Mesendoderm (in vitro differentiated cells): Measurements from ENCODE around the gene CYP27C1.

ENCODE experiments used
- DNase-seq: peaks from one replicate; pipeline ENCODE4 v3.0.0; 2013
- H2AK5ac ChIP-seq: 2 replicates; pipeline ENCODE4 v1.6.1; 2013; ENCODE audit warnings: low read length, inconsistent platforms
- H2BK120ac ChIP-seq: 2 replicates; pipeline ENCODE4 v1.6.1; 2013; ENCODE audit warnings: low read depth, mild to moderate bottlenecking, low read length, moderate library complexity, mixed read lengths
- H2BK15ac ChIP-seq: replicated peaks from 2 replicates; pipeline ENCODE4 v1.6.1; 2013; ENCODE audit warnings: low read depth, mild to moderate bottlenecking, moderate library complexity
- H2BK5ac ChIP-seq: 2 replicates; pipeline ENCODE4 v1.6.1; 2013; ENCODE audit warnings: low read length, inconsistent platforms
- H3K18ac ChIP-seq: 2 replicates; pipeline ENCODE4 v1.6.1; 2013; ENCODE audit warnings: mild to moderate bottlenecking, low read length, mixed read lengths
- H3K23ac ChIP-seq: one replicate; pipeline ENCODE4 v1.6.1; 2013; ENCODE audit warnings: low read length
- H3K27ac ChIP-seq: 2 replicates; pipeline ENCODE4 v1.5.1; 2013; ENCODE audit warnings: low read depth, mild to moderate bottlenecking, inconsistent platforms, low read length, moderate library complexity
- H3K27me3 ChIP-seq: 2 replicates; pipeline ENCODE4 v1.6.1; 2013; ENCODE audit warnings: low read length, control low read depth, mild to moderate bottlenecking, inconsistent platforms; ENCODE audit not compliant: insufficient read depth, poor library complexity
- H3K36me3 ChIP-seq: 2 replicates; pipeline ENCODE4 v1.6.1; 2013; ENCODE audit warnings: low read length, inconsistent platforms; ENCODE audit not compliant: control insufficient read depth, insufficient read depth
- H3K4ac ChIP-seq: one replicate; pipeline ENCODE4 v1.6.1; 2013; ENCODE audit warnings: low read depth, mild to moderate bottlenecking, low read length, moderate library complexity
- H3K4me1 ChIP-seq: 2 replicates; pipeline ENCODE4 v1.6.1; 2013; ENCODE audit warnings: low read depth, low read length, inconsistent platforms; ENCODE audit not compliant: control insufficient read depth
- H3K4me2 ChIP-seq: 2 replicates; pipeline ENCODE4 v1.6.1; 2013; ENCODE audit warnings: low read length
- H3K4me3 ChIP-seq: 2 replicates; pipeline ENCODE4 v1.5.1; 2013; ENCODE audit warnings: mild to moderate bottlenecking, low read length
- H3K56ac ChIP-seq: one replicate; pipeline ENCODE4 v1.6.1; 2013; ENCODE audit warnings: low read length
- H3K79me1 ChIP-seq: 2 replicates; pipeline ENCODE4 v1.6.1; 2013; ENCODE audit warnings: low read length, inconsistent platforms
- H3K79me2 ChIP-seq: 2 replicates; pipeline ENCODE4 v1.6.1; 2013; ENCODE audit warnings: mild to moderate bottlenecking, low read length; ENCODE audit not compliant: control insufficient read depth, insufficient read depth
- H3K9ac ChIP-seq: 2 replicates; pipeline ENCODE4 v1.6.1; 2013; ENCODE audit warnings: low read length, inconsistent platforms
- H4K5ac ChIP-seq: one replicate; pipeline ENCODE4 v1.6.1; 2013; ENCODE audit warnings: low read length
- H4K8ac ChIP-seq: one replicate; pipeline ENCODE4 v1.6.1; 2013; ENCODE audit warnings: low read depth, mild to moderate bottlenecking, control low read depth, low read length, moderate library complexity
- WGBS: extraction: QIAGEN DNeasy Blood & Tissue Kit; methylation state at CpG from one replicate; pipeline ENCODE4 v1.1.7; 2013; ENCODE audit warnings: low lambda C conversion rate, missing lambda C conversion rate; ENCODE audit not compliant: insufficient coverage; ENCODE audit errors: extremely low coverage; 5-methylcytosine and 5-hydroxymethylcytosine counted together

The CYP27C1 gene

DNA sequence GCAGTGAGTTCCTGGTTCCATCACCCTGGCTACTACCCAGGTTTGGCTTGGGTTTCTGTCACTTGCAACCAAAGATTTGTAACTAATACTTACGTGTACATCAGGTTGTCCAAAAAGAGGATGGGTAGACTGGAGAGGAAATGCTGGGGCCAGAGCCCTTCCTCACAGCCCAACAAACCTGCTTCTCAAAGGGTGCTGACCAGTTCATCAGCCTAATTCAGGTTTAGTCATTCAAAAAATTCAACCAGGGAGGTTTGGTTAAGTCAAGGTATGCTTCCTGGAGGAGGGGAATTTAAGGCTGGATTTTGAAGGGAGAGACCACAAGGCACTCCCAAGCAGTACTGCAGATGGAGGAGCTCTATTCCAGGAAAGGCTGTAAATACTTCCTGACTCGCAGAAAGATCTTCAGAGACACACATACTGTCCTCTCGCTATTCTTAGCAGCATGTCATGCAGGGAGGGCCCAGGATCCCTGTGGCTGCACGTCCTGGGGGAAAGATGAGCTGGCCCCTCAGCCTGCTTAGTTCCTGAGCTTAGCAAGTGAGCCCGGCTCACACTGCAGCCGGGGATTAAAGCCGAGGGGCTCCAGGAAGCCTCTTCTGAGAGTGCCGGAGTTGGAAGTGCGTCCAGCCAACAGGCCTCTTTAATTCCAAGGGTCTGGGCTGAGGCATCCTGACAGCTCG, 73.1 kb downstream of the CYP27C1 start:
- Histone ChIP-seq H3K27me3 (no peaks in the 10 kb centered on the region), H3K79me2 (no peaks in the 10 kb centered on the region), H3K4ac (no peak overlapping the region), H3K4me2 (no peak overlapping the region), H3K18ac (no peak overlapping the region), H3K4me3 (no peak overlapping the region), H3K79me1 (no peaks in the 10 kb centered on the region), H2BK120ac (no peak overlapping the region), H3K23ac (no peak overlapping the region), H3K56ac (no peak overlapping the region), H3K4me1 (no peaks in the 10 kb centered on the region), H4K8ac (no peak overlapping the region), H2BK15ac (no peak overlapping the region), H2AK5ac (no peak overlapping the region), H4K5ac (no peak overlapping the region), H3K9ac (no peak overlapping the region), H2BK5ac (no peak overlapping the region), H3K36me3 (no peaks in the 10 kb centered on the region), H3K27ac (no peak overlapping the region)
- no CpG with 5 or more reads among the region's 10 CpGs for WGBS
- no peak for DNase-seq

GRCh38 chr2:127146071-127146725, 73.9 kb downstream of the CYP27C1 start:
- no peak overlapping the region for H3K9ac ChIP-seq
- no peaks in the 10 kb centered on the region for H3K79me1 ChIP-seq
- H2AK5ac ChIP-seq: no peak overlapping the region
- no peak overlapping the region for H2BK15ac ChIP-seq
- no peak overlapping the region for H3K23ac ChIP-seq
- H3K4me2 ChIP-seq: no peak overlapping the region
- no peak overlapping the region for H3K4ac ChIP-seq
- H3K27me3 ChIP-seq: no peaks in the 10 kb centered on the region
- H2BK120ac ChIP-seq: no peak overlapping the region
- DNase-seq: no peak
- WGBS: no CpG with 5 or more reads among the region's 18 CpGs
- no peaks in the 10 kb centered on the region for H3K36me3 ChIP-seq
- no peak overlapping the region for H3K4me3 ChIP-seq
- no peak overlapping the region for H4K5ac ChIP-seq
- H3K27ac ChIP-seq: no peak overlapping the region
- no peak overlapping the region for H3K56ac ChIP-seq
- H2BK5ac ChIP-seq: no peak overlapping the region
- H3K4me1 ChIP-seq: no peaks in the 10 kb centered on the region
- H4K8ac ChIP-seq: no peak overlapping the region
- H3K79me2 ChIP-seq: no peaks in the 10 kb centered on the region
- no peak overlapping the region for H3K18ac ChIP-seq

- DNase-seq: no peak
- H3K18ac ChIP-seq: no peak overlapping the region
- no peaks in the 10 kb centered on the region for H3K79me1 ChIP-seq
- H2BK120ac ChIP-seq: no peak overlapping the region
- H3K9ac ChIP-seq: no peak overlapping the region
- H2BK15ac ChIP-seq: no peak overlapping the region
- no peak overlapping the region for H4K8ac ChIP-seq
- no peak overlapping the region for H3K23ac ChIP-seq
- H3K56ac ChIP-seq: no peak overlapping the region
- no peak overlapping the region for H3K4ac ChIP-seq
- no CpG with 5 or more reads among the region's 1 CpG for WGBS
- no peak overlapping the region for H3K27ac ChIP-seq
- no peak overlapping the region for H4K5ac ChIP-seq
- no peak overlapping the region for H3K4me2 ChIP-seq
- no peak overlapping the region for H2BK5ac ChIP-seq
- no peak overlapping the region for H2AK5ac ChIP-seq
- no peaks in the 10 kb centered on the region for H3K79me2 ChIP-seq
- no peaks in the 10 kb centered on the region for H3K36me3 ChIP-seq
- H3K27me3 ChIP-seq: no peaks in the 10 kb centered on the region
- no peaks in the 10 kb centered on the region for H3K4me1 ChIP-seq
- no peak overlapping the region for H3K4me3 ChIP-seq
Measured at GRCh38 chr2:127145280-127145895, 74.7 kb downstream of the CYP27C1 start.

GRCh38 chr2:127143841-127144782, 76.0 kb downstream of the CYP27C1 start:
- no peaks in the 10 kb centered on the region for H3K4me1 ChIP-seq
- WGBS: no CpG with 5 or more reads among the region's 11 CpGs
- DNase-seq: no peak
- no peak overlapping the region for H3K4ac ChIP-seq
- no peak overlapping the region for H2BK15ac ChIP-seq
- no peak overlapping the region for H3K18ac ChIP-seq
- H3K56ac ChIP-seq: peak overlapping the region; percentile 5
- no peak overlapping the region for H2BK120ac ChIP-seq
- H3K79me2 ChIP-seq: no peaks in the 10 kb centered on the region
- H3K27me3 ChIP-seq: no peaks in the 10 kb centered on the region
- H2AK5ac ChIP-seq: no peak overlapping the region
- H3K36me3 ChIP-seq: no peaks in the 10 kb centered on the region
- no peak overlapping the region for H3K4me2 ChIP-seq
- H3K9ac ChIP-seq: no peak overlapping the region
- H4K5ac ChIP-seq: no peak overlapping the region
- H3K27ac ChIP-seq: no peak overlapping the region
- H4K8ac ChIP-seq: no peak overlapping the region
- no peak overlapping the region for H2BK5ac ChIP-seq
- H3K4me3 ChIP-seq: no peak overlapping the region
- H3K79me1 ChIP-seq: no peaks in the 10 kb centered on the region
- no peak overlapping the region for H3K23ac ChIP-seq

DNA sequence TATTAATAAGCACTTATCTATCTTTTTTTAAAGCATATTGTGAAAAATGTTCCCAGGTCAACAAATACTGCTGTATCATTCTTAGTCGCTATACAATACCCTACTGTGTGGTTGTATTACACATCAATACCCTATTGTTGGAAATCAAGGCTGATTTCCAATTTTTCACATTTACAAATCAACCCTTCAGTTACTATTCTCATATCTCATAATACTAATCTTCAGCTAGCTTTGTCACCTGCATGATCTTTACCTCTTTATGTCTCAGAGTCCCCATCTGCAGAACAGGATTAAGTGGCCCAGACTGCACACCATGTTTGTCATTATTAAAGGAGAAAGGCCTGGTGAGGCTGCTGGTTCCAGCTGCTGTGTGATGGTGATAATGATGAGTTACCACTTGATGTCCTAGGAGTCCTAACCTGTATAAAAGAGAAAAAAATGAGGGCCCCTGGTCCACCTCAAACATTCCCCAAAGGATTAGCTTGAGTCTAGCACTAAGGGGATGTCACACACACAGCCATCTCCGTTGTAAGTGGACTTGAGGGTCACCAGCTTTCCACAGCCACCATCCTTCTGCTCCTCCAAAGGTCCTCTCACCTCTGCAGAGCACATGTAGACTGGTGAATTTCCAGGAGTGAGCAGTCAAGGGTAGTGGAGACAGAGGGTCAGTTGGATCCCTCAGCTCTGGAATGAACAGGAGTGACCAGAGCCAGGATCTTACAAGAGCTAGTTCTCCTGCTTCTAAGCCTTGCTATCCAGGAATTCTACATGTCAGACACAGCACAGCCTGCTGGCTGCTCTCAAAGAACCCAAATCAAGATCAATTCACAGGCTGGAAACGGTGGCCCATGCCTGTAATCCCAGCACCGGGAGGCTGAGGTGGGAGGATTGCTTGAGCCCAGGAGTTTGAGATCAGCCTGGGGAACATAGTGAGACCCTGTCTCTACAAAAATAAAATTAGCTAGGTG, 77.2 kb downstream of the CYP27C1 start:
- no peak overlapping the region for H4K8ac ChIP-seq
- no peak overlapping the region for H3K27ac ChIP-seq
- H3K56ac ChIP-seq: no peak overlapping the region
- no peak overlapping the region for H2BK15ac ChIP-seq
- peak; percentile 40 for DNase-seq
- H3K4me1 ChIP-seq: no peaks in the 10 kb centered on the region
- no peak overlapping the region for H4K5ac ChIP-seq
- H3K79me2 ChIP-seq: no peaks in the 10 kb centered on the region
- H3K23ac ChIP-seq: no peak overlapping the region
- H3K36me3 ChIP-seq: no peaks in the 10 kb centered on the region
- no CpG with 5 or more reads among the region's 4 CpGs for WGBS
- no peak overlapping the region for H2AK5ac ChIP-seq
- no peak overlapping the region for H3K4me2 ChIP-seq
- no peaks in the 10 kb centered on the region for H3K27me3 ChIP-seq
- H3K4me3 ChIP-seq: no peak overlapping the region
- H3K79me1 ChIP-seq: no peaks in the 10 kb centered on the region
- H3K18ac ChIP-seq: no peak overlapping the region
- H3K4ac ChIP-seq: no peak overlapping the region
- no peak overlapping the region for H2BK5ac ChIP-seq
- no peak overlapping the region for H2BK120ac ChIP-seq
- H3K9ac ChIP-seq: no peak overlapping the region
